T-cell (primary cell): ENCODE results near the gene SPOCK2. TPM values are rescaled to one million over a fixed set of nuclear protein-coding genes. Genes with fewer than 3 reads are reported as not detected.
A peak's percentile ranks its signal among the peaks of the same experiment; 100 is the strongest.

Experiments
- ATAC-seq, 4 experiments: fragments of 200-7000 bp in 3 of 4; fragments of 150-1000 bp in 1 of 4; cut with Tn5 transposase; replicated peaks in 1 of 4; 1 replicate in 3 of 4; 2 replicates in 1 of 4; pipeline ENCODE4 v1.10.0; 2021; ENCODE audit warnings: moderate library complexity in 3 of 4, mild to moderate bottlenecking in 2 of 4, moderate number of reproducible peaks in 1 of 4
- CTCF ChIA-PET, 2 donors: fragments of 300-600 bp; sonication (Branson Sonifier 250); formaldehyde crosslinking; loops; one replicate each; lab custom pipeline; 2022; ENCODE audit warnings: antibody characterized with exemption in 2 of 2; lab: Charles Lee
- POLR2A ChIA-PET, 2 donors: fragments of 300-600 bp; sonication (Branson Sonifier 250); formaldehyde crosslinking; loops; one replicate each; lab custom pipeline; 2022; ENCODE audit warnings: antibody characterized with exemption in 2 of 2; lab: Charles Lee
- DNase-seq, 35 experiments: peaks; one replicate each; pipeline versions ENCODE4 v3.0.0 to v3.0.0-alpha.2; 2013 to 2023
- H3K27ac ChIP-seq: one replicate; pipeline ENCODE4 v1.5.1; 2013; ENCODE audit warnings: low read length
- H3K27me3 ChIP-seq, 2 experiments: replicated peaks in 1 of 2; 1 replicate in 1 of 2; 2 replicates in 1 of 2; pipeline versions ENCODE4 v1.6.1 to v1.7.0; 2013; ENCODE audit warnings: low read length in 1 of 2, mixed read lengths in 1 of 2; ENCODE audit not compliant: control insufficient read depth in 2 of 2, insufficient read depth in 2 of 2; ENCODE audit errors: extremely low read depth in 1 of 2
- H3K36me3 ChIP-seq, 2 donors: 1 replicate in 1 of 2; 2 replicates in 1 of 2; pipeline versions ENCODE4 v1.6.1 to v1.7.0; 2013; ENCODE audit warnings: low read length in 1 of 2; ENCODE audit not compliant: control insufficient read depth in 2 of 2, insufficient read depth in 1 of 2; ENCODE audit errors: extremely low read depth in 1 of 2
- H3K4me1 ChIP-seq, 2 experiments: 1 replicate in 1 of 2; 2 replicates in 1 of 2; pipeline versions ENCODE4 v1.6.1 to v1.7.0; 2013; ENCODE audit warnings: low read length in 2 of 2, mixed read lengths in 1 of 2; ENCODE audit not compliant: insufficient read depth in 2 of 2, control insufficient read depth in 1 of 2; ENCODE audit errors: extremely low read depth in 1 of 2
- H3K4me3 ChIP-seq, 2 donors: 1 replicate in 1 of 2; 2 replicates in 1 of 2; pipeline versions ENCODE4 v1.5.1 to v1.7.0; 2013; ENCODE audit warnings: mild to moderate bottlenecking in 2 of 2, low read length in 1 of 2, moderate library complexity in 1 of 2; ENCODE audit not compliant: control insufficient read depth in 1 of 2; ENCODE audit errors: extremely low read depth in 1 of 2
- H3K9me3 ChIP-seq: 2 replicates; pipeline ENCODE4 v1.7.0; 2013
- H3K27ac Mint-ChIP-seq, 2 donors: one replicate each; pipeline ENCODE4 v1.8.0; 2020 to 2021; ENCODE audit warnings: mild to moderate bottlenecking in 2 of 2, mixed read lengths in 2 of 2
- H3K27me3 Mint-ChIP-seq, 2 donors: one replicate each; pipeline ENCODE4 v1.8.0; 2021 to 2022; ENCODE audit warnings: mixed read lengths in 2 of 2
- H3K36me3 Mint-ChIP-seq: one replicate; pipeline ENCODE4 v1.8.0; 2021; ENCODE audit warnings: mixed read lengths
- H3K4me1 Mint-ChIP-seq, 3 donors: one replicate each; pipeline ENCODE4 v1.8.0; 2020 to 2022; ENCODE audit warnings: mixed read lengths in 3 of 3, mild to moderate bottlenecking in 1 of 3
- H3K4me3 Mint-ChIP-seq, 3 donors: one replicate each; pipeline ENCODE4 v1.8.0; 2020 to 2022; ENCODE audit warnings: mild to moderate bottlenecking in 3 of 3, mixed read lengths in 3 of 3, moderate library complexity in 3 of 3
- H3K9me3 Mint-ChIP-seq, 3 donors: one replicate each; pipeline ENCODE4 v1.8.0; 2020 to 2022; ENCODE audit warnings: mixed read lengths in 3 of 3
- WGBS: methylation state at CpG from one replicate; pipeline ENCODE4 v1.1.5; 2013; ENCODE audit warnings: missing lambda C conversion rate; ENCODE audit not compliant: insufficient coverage; 5-methylcytosine and 5-hydroxymethylcytosine counted together
- total RNA-seq, 35 experiments: library from RNA in 6 of 35; stranded (reverse) in 6 of 35; fragments of 120-200 nt in 1 of 35; gene quantifications; one replicate each; pipeline versions ENCODE4 v1.2.1 to v1.2.4 and lab custom pipeline; 2013 to 2026

The SPOCK2 gene
- total RNA-seq, 5 donors from 2014 or later (not counting 1 experiment from before 2014, with no cell fraction given): 501 to 684 (median 547) TPM

GRCh38 chr10:72088889-72089575 lies 681 bp upstream of the SPOCK2 start:
- ChIA-PET CTCF (interaction anchor here (0.7 to 1.8 kb wide), 6 partner anchors 20 to 175 kb away, joined by 3 to 5 read pairs (median 4); no protein-coding TSS in a partner anchor), POLR2A (interaction anchor here (0.6 to 2.8 kb wide), 9 partner anchors 9 to 286 kb away, joined by 3 to 10 read pairs (median 5); no protein-coding TSS in a partner anchor)
- no peaks in the 10 kb centered on the region for H3K9me3 ChIP-seq
- DNase-seq (peak in 34 of 35 experiments; percentile 35 to 78 (median 58)), ATAC-seq (peak; percentile 35 to 58 (median 43))
- peak overlapping the region; percentile 99 to 100 for H3K27ac Mint-ChIP-seq
- peak overlapping the region; percentile 96 to 100 (median 99) for H3K4me3 Mint-ChIP-seq
- peak overlapping the region; percentile 77 to 98 for H3K4me3 ChIP-seq
- WGBS: 9% methylated on average over 9 of the region's 14 CpGs
- H3K27me3 Mint-ChIP-seq: no peaks in the 10 kb centered on the region
- H3K4me1 Mint-ChIP-seq: peaks cover 48 to 54% (median 52%) of the 10 kb centered on the region in 3 donors
- H3K36me3 ChIP-seq: peaks cover 0 to 22% of the 10 kb centered on the region in 2 donors
- H3K36me3 Mint-ChIP-seq: peaks cover 29% of the 10 kb centered on the region
- H3K27me3 ChIP-seq: no peaks in the 10 kb centered on the region
- H3K4me1 ChIP-seq: peaks cover 35 to 51% of the 10 kb centered on the region in 2 experiments
- H3K27ac ChIP-seq: peak overlapping the region; percentile 97
- H3K9me3 Mint-ChIP-seq: no peaks in the 10 kb centered on the region

- H3K27ac Mint-ChIP-seq: peak overlapping the region; percentile 94 to 96
- H3K9me3 Mint-ChIP-seq: no peaks in the 10 kb centered on the region
- Histone ChIP-seq H3K4me1 (peaks cover 49 to 66% of the 10 kb centered on the region in 2 experiments), H3K27me3 (no peaks in the 10 kb centered on the region), H3K36me3 (peaks cover 3 to 35% of the 10 kb centered on the region in 2 donors), H3K9me3 (no peaks in the 10 kb centered on the region), H3K27ac (peak overlapping the region; percentile 97), H3K4me3 (peak overlapping the region; percentile 77 to 98)
- ChIA-PET POLR2A (interaction anchor here (0.6 to 2.8 kb wide), 8 partner anchors 8 to 208 kb away, joined by 3 to 10 read pairs (median 4); no protein-coding TSS in a partner anchor), CTCF (interaction anchor here (0.6 to 1.3 kb wide), 2 partner anchors 39 to 50 kb away, joined by 3 to 4 read pairs; no protein-coding TSS in a partner anchor)
- ATAC-seq (peak; percentile 22 to 63 (median 59)), DNase-seq (peak in 30 of 35 experiments; percentile 34 to 68 (median 48))
- peaks cover 34% of the 10 kb centered on the region for H3K36me3 Mint-ChIP-seq
- WGBS: 0% methylated on average over 49 of the region's 50 CpGs
- H3K4me3 Mint-ChIP-seq: peak overlapping the region; percentile 95 to 100 (median 96)
- H3K27me3 Mint-ChIP-seq: no peaks in the 10 kb centered on the region
- peaks cover 62 to 68% (median 68%) of the 10 kb centered on the region in 3 donors for H3K4me1 Mint-ChIP-seq
These were observed 871 bp downstream of the SPOCK2 start for GRCh38 chr10:72087392-72087968.

GRCh38 chr10:72086466-72087391 lies 1.6 kb downstream of the SPOCK2 start:
- Mint-ChIP-seq H3K36me3 (peaks cover 34% of the 10 kb centered on the region), H3K27me3 (no peaks in the 10 kb centered on the region), H3K9me3 (no peaks in the 10 kb centered on the region), H3K27ac (peak overlapping the region; percentile 94 to 99), H3K4me1 (peaks cover 67 to 75% (median 73%) of the 10 kb centered on the region in 3 donors), H3K4me3 (peak overlapping the region; percentile 95 to 96 (median 96))
- Histone ChIP-seq H3K27ac (peak overlapping the region; percentile 80), H3K36me3 (peaks cover 3 to 43% of the 10 kb centered on the region in 2 donors), H3K4me3 (peak overlapping the region; percentile 77 to 98), H3K9me3 (no peaks in the 10 kb centered on the region), H3K4me1 (peaks cover 55 to 74% of the 10 kb centered on the region in 2 experiments), H3K27me3 (no peaks in the 10 kb centered on the region)
- ChIA-PET CTCF (interaction anchor here in 1 of 2 donors (0.5 kb wide), 2 partner anchors 232 to 253 kb away, joined by 4 read pairs; no protein-coding TSS in a partner anchor), POLR2A (interaction anchor here (0.6 kb wide), 3 partner anchors 23 to 209 kb away, joined by 3 to 6 read pairs (median 4); no protein-coding TSS in a partner anchor)
- DNase-seq: peak; percentile 41 to 86 (median 64)
- 18% methylated on average over 47 of the region's 61 CpGs for WGBS
- ATAC-seq: peak; percentile 8 to 58 (median 56)

GRCh38 chr10:72085864-72086465 lies 2.4 kb downstream of the SPOCK2 start:
- WGBS: no CpG with 5 or more reads among the region's 1 CpG
- ChIA-PET POLR2A (interaction anchor here in 1 of 2 donors (0.6 kb wide), 2 partner anchors 53 to 139 kb away, joined by 3 read pairs; no protein-coding TSS in a partner anchor), CTCF (interaction anchor here in 1 of 2 donors (0.5 kb wide), 2 partner anchors 233 to 253 kb away, joined by 4 read pairs; no protein-coding TSS in a partner anchor)
- Mint-ChIP-seq H3K27ac (peak overlapping the region; percentile 94 to 99), H3K4me3 (peak overlapping the region; percentile 95 to 96 (median 96)), H3K27me3 (no peaks in the 10 kb centered on the region), H3K36me3 (peaks cover 36% of the 10 kb centered on the region), H3K4me1 (peaks cover 73 to 83% (median 78%) of the 10 kb centered on the region in 3 donors), H3K9me3 (no peaks in the 10 kb centered on the region)
- peaks cover 63 to 81% of the 10 kb centered on the region in 2 experiments for H3K4me1 ChIP-seq
- peaks cover 3 to 50% of the 10 kb centered on the region in 2 donors for H3K36me3 ChIP-seq
- DNase-seq: peak in 1 of 35 experiments; percentile 21
- ATAC-seq: no peak
- no peaks in the 10 kb centered on the region for H3K9me3 ChIP-seq
- H3K27ac ChIP-seq: peak overlapping the region; percentile 80
- H3K27me3 ChIP-seq: no peaks in the 10 kb centered on the region
- peak overlapping the region; percentile 77 to 98 for H3K4me3 ChIP-seq

GRCh38 chr10:72085166-72085565 lies 3.2 kb downstream of the SPOCK2 start:
- Histone ChIP-seq H3K9me3 (no peaks in the 10 kb centered on the region), H3K4me3 (peak overlapping the region in 1 of 2 donors; percentile 77), H3K36me3 (peaks cover 3 to 57% of the 10 kb centered on the region in 2 donors), H3K27me3 (no peaks in the 10 kb centered on the region), H3K27ac (peak overlapping the region; percentile 80), H3K4me1 (peaks cover 70 to 84% of the 10 kb centered on the region in 2 experiments)
- Mint-ChIP-seq H3K36me3 (peaks cover 36% of the 10 kb centered on the region), H3K27ac (peak overlapping the region; percentile 94 to 99), H3K27me3 (no peaks in the 10 kb centered on the region), H3K4me3 (peak overlapping the region; percentile 95 to 96 (median 96)), H3K4me1 (peaks cover 78 to 87% (median 83%) of the 10 kb centered on the region in 3 donors), H3K9me3 (no peaks in the 10 kb centered on the region)
- ChIA-PET CTCF (interaction anchor here in 1 of 2 donors (0.9 kb wide), 1 partner anchor 255 kb away, joined by 3 read pairs; no protein-coding TSS in a partner anchor), POLR2A (interaction anchor here (0.6 kb wide), 3 partner anchors 15 to 140 kb away, joined by 3 to 5 read pairs (median 3); no protein-coding TSS in a partner anchor)
- WGBS: no CpG with 5 or more reads among the region's 6 CpGs
- ATAC-seq: no peak
- DNase-seq: peak in 1 of 35 experiments; percentile 7
